GM08714 (cell line): ENCODE measurements around the gene KCNA10.

ENCODE experiments used
- H3K4me3 ChIP-seq: fragments of 200-500 bp; sonication (Bioruptor generic); 2 replicates; pipeline ENCODE4 v1.5.1; 2014; ENCODE audit warnings: mild to moderate bottlenecking, low read length, inconsistent platforms
- ZNF274 ChIP-seq: IDR thresholded peaks from 2 replicates; pipeline ENCODE4 v1.6.1; 2012; ENCODE audit warnings: mild to moderate bottlenecking, low read depth, low read length

KCNA10 gene

DNA sequence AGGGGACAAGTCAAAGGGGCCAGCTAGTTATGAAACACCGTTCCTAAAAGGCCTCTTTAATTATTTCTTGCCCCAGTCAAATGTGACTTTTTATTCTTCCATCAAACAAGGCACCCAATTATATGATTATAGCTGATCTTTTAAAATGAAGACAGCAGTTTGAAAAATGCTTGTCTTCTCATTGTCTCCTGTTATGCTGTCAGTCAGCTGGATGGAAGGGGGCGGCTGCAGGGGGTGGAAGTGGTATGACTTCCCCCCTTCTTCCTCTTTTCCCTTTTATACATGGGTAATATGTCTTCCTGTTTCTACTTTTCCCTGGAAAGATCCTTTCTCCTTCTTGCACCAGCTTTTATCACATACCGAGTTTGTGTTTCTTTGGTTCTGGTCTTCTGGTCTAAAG, 25.8 kb upstream of the KCNA10 start:
- TF ChIP-seq ZNF274, result no peak
- no peak overlapping the region for H3K4me3 ChIP-seq

DNA sequence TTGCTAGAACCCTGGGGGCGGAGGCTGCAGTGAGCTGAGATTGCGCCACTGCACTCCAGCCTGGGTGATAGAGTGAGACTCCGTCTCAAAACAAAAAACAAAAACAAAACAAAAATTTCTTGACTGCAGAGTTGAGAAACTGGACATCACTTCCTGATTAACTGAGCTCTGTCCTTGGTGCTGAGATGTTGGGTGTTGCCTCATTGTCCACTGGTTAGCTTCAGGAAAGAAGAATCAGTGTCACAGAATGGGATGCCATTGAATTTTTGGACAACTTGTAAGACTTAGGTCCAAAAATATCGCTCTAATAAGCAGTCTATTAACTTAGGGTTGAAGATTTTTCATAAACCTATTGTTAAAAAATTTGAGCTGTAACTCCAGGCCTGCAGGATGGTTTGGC, 23.8 kb upstream of the KCNA10 start:
- TF ChIP-seq ZNF274, result no peak
- no peak overlapping the region for H3K4me3 ChIP-seq

DNA sequence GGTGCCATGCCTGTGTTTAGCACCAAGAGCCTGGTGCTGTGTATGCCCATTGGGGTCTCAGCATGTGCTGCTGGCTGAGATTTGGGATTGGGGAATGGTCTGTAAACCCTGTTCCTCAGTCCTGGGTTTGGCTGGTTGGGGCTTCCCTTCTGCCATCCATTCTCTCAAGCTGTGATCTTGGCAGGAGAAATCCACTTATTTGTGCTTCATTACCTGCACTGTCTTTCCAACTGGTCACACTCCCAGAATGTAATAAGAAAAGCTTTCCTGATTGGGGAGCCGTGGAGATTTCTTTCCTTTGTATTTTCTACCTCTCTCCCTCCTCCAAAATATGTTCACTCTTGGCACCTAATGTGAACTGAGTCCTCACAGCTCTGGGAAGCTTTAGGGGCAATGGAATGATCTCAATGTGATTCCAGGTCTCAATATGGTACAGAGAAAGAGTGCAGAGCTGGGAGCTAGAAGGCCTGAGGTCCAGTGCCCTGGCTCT, 23.0 kb upstream of the KCNA10 start:
- TF ChIP-seq ZNF274, result no peak

GRCh38 chr1:110540891-110541685, 22.1 kb upstream of the KCNA10 start:
- no peak for TF ChIP-seq ZNF274
- H3K4me3 ChIP-seq, result no peak overlapping the region

More for the DNA sequence above, 23.0 kb upstream of the KCNA10 start:
- no peak overlapping the region for H3K4me3 ChIP-seq

GRCh38 chr1:110538921-110539320, 19.9 kb upstream of the KCNA10 start:
- TF ChIP-seq ZNF274, result no peak
- H3K4me3 ChIP-seq, result no peak overlapping the region

DNA sequence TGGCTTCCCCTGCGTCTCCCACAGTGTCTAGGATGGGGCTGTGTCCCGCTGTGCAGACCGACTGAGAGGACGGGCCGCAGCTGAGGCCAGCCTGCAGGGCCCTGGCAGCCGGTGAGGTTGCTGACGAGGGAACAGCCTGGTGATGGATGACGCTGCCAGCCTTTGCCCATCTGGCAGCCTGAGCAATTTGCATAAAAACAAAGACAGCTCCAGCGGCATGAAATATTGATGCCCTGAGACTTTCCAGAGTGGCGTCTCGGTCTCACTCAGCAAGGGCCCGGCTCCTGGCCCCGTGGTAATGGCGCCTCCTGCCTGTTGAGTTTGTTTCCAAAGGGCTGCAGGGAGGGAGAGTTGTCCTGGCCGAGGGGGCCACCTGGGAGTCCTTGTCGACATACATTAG, 19.1 kb upstream of the KCNA10 start:
- no peak for TF ChIP-seq ZNF274
- no peak overlapping the region for H3K4me3 ChIP-seq

- TF ChIP-seq ZNF274, result no peak
Observed at GRCh38 chr1:110535985-110536384, 17.0 kb upstream of the KCNA10 start.

DNA sequence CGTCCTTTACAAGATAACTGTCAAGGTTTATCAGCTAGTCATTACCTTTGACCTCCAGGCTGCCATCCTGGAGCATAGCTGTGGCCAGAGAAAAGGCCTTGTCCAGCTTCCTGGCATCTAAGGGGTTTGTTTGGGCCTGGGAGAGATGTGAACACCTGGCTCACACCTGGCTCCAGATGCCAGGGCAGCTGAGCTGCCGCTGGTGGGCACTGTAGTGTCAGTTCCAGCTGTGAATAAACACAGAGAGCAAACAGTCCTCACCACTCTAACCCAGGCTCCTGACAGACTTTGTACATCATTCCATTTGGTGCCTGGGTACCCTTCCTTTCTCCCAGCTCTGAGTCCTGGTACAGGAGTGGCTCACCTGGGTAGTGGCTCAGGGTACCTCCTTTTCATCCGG, 14.3 kb upstream of the KCNA10 start:
- H3K4me3 ChIP-seq, result no peak overlapping the region
- TF ChIP-seq ZNF274, result no peak

More at GRCh38 chr1:110535985-110536384, 17.0 kb upstream of the KCNA10 start:
- H3K4me3 ChIP-seq, result no peak overlapping the region

DNA sequence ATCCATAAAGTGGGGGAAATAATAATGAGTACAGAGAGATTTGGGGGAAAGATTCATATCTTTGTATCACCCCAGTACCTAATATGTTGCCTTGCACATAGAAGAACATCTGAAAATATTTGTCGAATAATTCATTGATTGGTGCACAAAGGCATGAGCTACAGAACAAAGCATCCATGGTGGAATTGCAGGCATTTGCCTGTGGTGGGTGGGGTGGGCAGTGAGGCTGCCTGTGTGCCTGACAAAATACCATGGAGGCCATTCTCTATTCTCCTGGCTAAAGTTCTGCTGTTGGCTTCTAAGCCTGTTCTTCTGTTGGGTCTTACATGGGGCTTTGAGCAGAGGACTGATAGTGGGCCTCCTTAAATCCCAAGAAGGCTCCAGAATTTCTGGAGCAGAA, 10.0 kb upstream of the KCNA10 start:
- TF ChIP-seq ZNF274, result no peak
- H3K4me3 ChIP-seq, result no peak overlapping the region

GRCh38 chr1:110526201-110526780, 7.3 kb upstream of the KCNA10 start:
- no peak overlapping the region for H3K4me3 ChIP-seq
- TF ChIP-seq ZNF274, result no peak

- TF ChIP-seq ZNF274, result no peak
Observed at GRCh38 chr1:110525249-110525595, 6.2 kb upstream of the KCNA10 start.

DNA sequence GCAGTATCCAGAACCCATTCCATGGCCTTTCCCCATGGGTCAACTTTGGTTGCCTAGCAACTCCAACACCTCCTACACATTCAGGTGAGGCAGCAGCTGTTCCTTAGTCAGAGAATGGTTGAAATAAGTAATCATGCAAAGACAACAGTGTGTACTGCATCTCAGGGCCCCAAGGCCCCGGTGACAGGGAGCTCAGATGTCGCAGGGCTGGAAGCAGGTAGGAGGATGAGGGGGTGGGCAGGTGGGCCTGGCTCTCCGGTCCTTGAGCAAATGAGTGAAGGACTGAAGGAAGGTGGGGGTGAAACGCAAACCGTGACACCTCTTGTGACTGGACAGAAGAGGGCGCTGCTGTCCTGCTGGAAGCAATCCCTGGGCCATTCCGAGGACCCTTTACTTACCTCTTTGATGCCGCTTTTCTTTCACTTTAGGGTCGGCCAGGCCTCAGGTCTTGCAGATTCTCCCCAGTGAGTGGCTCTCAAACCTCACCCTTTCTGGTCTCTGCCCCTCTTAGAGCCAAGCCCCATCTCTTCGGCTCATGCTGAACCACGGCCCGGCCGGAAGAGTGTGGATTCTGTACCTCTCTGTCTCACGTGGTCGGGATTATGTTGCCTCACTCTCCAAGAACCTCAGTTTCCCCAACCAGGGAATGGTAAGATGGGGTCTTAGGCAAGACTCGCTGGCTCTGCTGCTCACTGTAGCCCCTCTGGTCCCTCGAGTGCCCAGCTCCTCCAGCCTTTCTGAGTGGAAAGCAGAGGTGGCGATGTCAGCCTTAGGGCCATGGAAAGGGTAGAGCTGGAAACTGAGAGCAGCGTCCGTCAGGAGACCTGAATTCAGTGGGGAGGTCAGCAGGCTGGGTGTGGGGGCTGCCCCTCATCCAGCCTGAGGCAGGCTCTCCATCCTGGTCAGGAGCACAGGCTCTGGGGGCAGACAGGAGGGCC, 5.6 kb upstream of the KCNA10 start:
- no peak overlapping the region for H3K4me3 ChIP-seq
- TF ChIP-seq ZNF274, result no peak

More at GRCh38 chr1:110525249-110525595, 6.2 kb upstream of the KCNA10 start:
- H3K4me3 ChIP-seq, result no peak overlapping the region

DNA sequence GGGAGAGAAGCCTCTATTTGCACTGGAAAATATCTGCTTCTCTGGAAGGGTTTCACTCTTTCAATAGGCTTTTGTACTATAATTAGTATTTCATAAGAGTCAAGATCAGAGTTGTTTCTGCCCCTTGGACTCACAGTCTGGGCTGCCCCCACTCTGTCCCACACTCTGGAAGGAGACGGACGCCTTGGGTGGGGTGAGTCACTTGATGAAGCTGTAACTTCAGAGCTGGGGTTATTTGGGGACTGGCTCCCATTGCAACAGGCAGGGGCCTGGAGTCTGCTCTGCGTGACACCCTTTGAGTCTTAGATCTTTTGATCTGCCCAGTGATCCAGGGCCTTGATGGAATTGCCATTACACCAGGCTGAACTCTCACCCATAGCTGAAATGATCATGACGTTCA, 4.0 kb upstream of the KCNA10 start:
- no peak overlapping the region for H3K4me3 ChIP-seq
- no peak for TF ChIP-seq ZNF274

GRCh38 chr1:110522560-110522959, 3.6 kb upstream of the KCNA10 start:
- no peak for TF ChIP-seq ZNF274
- no peak overlapping the region for H3K4me3 ChIP-seq
